IMR-90 (cell line): ENCODE data around the gene EHMT1. TPM values are rescaled to one million over a fixed set of nuclear protein-coding genes. Genes with fewer than 3 reads are reported as not detected.

Source experiments
- ATAC-seq: fragments of 200-7000 bp; cut with Tn5 transposase; 2 replicates; pipeline ENCODE4 v1.9.1; 2020; ENCODE audit warnings: low read depth, mild to moderate bottlenecking, moderate library complexity
- BruUV-seq: library from RNA; stranded (reverse); fragments of 400-500 nt; replicated peaks from 2 replicates; lab custom pipeline; 2021; lab: Mats Ljungman, UMichigan
- CTCF ChIA-PET: fragments of 300-600 bp; formaldehyde crosslinking; extraction: SDS; loops from one replicate; lab custom pipeline; 2021; ENCODE audit warnings: antibody characterized with exemption; lab: Yijun Ruan, JAX
- POLR2A ChIA-PET: fragments of 300-600 bp; sonication (Branson Sonifier 250); formaldehyde crosslinking; loops from one replicate; lab custom pipeline; 2022; ENCODE audit warnings: antibody characterized with exemption; ENCODE audit not compliant: unreplicated experiment; lab: Charles Lee
- DNase-seq: peaks from one replicate; pipeline ENCODE4 v3.0.0; 2013
- H2AFZ ChIP-seq: replicated peaks from 2 replicates; pipeline ENCODE3; 2013; ENCODE audit warnings: low read length, mild to moderate bottlenecking; ENCODE audit not compliant: poor library complexity
- H2AK5ac ChIP-seq: 2 replicates; pipeline ENCODE4 v1.6.1; 2013; ENCODE audit warnings: low read depth, low read length, inconsistent platforms
- H2AK9ac ChIP-seq: replicated peaks from 2 replicates; pipeline ENCODE3; 2013; ENCODE audit warnings: mild to moderate bottlenecking, low read depth, low read length, moderate library complexity; ENCODE audit not compliant: poor library complexity
- H2BK120ac ChIP-seq: 2 replicates; pipeline ENCODE4 v1.6.1; 2013; ENCODE audit warnings: low read depth, low read length, inconsistent platforms
- H2BK15ac ChIP-seq: 3 replicates; pipeline ENCODE4 v1.6.1; 2013; ENCODE audit warnings: low read depth, low read length, inconsistent platforms
- H2BK20ac ChIP-seq: 2 replicates; pipeline ENCODE4 v1.6.1; 2013; ENCODE audit warnings: low read depth, mild to moderate bottlenecking, inconsistent platforms, low read length, moderate library complexity
- H2BK5ac ChIP-seq: 2 replicates; pipeline ENCODE4 v1.6.1; 2013; ENCODE audit warnings: mild to moderate bottlenecking, low read depth, low read length, inconsistent platforms; ENCODE audit not compliant: poor library complexity, severe bottlenecking
- H3K14ac ChIP-seq: replicated peaks from 2 replicates; pipeline ENCODE4 v1.6.1; 2013; ENCODE audit warnings: low read depth, low read length, inconsistent platforms
- H3K18ac ChIP-seq: 2 replicates; pipeline ENCODE4 v1.6.1; 2013; ENCODE audit warnings: low read depth, low read length, control low read depth
- H3K23ac ChIP-seq: 2 replicates; pipeline ENCODE4 v1.6.1; 2013; ENCODE audit warnings: low read depth, low read length, inconsistent platforms
- H3K27ac ChIP-seq: 2 replicates; pipeline ENCODE4 v1.5.1; 2013; ENCODE audit warnings: mild to moderate bottlenecking, control low read depth, low read length; ENCODE audit not compliant: insufficient read depth
- H3K27me3 ChIP-seq: 2 replicates; pipeline ENCODE4 v1.6.1; 2013; ENCODE audit warnings: low read length; ENCODE audit not compliant: control insufficient read depth, insufficient read depth
- H3K36me3 ChIP-seq: 2 replicates; pipeline ENCODE4 v1.6.1; 2013; ENCODE audit warnings: low read length, mixed read lengths; ENCODE audit not compliant: control insufficient read depth, insufficient read depth
- H3K4ac ChIP-seq: 2 replicates; pipeline ENCODE4 v1.6.1; 2013; ENCODE audit warnings: low read depth, low read length, inconsistent platforms
- H3K4me1 ChIP-seq: 2 replicates; pipeline ENCODE4 v1.6.1; 2013; ENCODE audit warnings: low read length, mixed read lengths; ENCODE audit not compliant: control insufficient read depth, insufficient read depth
- H3K4me2 ChIP-seq: 2 replicates; pipeline ENCODE4 v1.6.1; 2013; ENCODE audit warnings: low read depth, mild to moderate bottlenecking, control low read depth, low read length, moderate library complexity
- H3K4me3 ChIP-seq: 2 replicates; pipeline ENCODE4 v1.5.1; 2013; ENCODE audit warnings: low read depth, mild to moderate bottlenecking, control low read depth, low read length, moderate library complexity; ENCODE audit not compliant: insufficient read depth
- H3K56ac ChIP-seq: 2 replicates; pipeline ENCODE4 v1.6.1; 2013; ENCODE audit warnings: low read length, inconsistent platforms; ENCODE audit not compliant: insufficient read depth; ENCODE audit errors: extremely low read depth
- H3K79me1 ChIP-seq, 2 experiments: 2 replicates each; pipeline ENCODE4 v1.6.1; 2013; ENCODE audit warnings: low read length in 2 of 2, inconsistent platforms in 1 of 2, low read depth in 1 of 2
- H3K9ac ChIP-seq: 2 replicates; pipeline ENCODE4 v1.6.1; 2013; ENCODE audit warnings: low read depth, low read length, control low read depth
- H3K9me1 ChIP-seq: 2 replicates; pipeline ENCODE4 v1.6.1; 2013; ENCODE audit warnings: low read length, inconsistent platforms; ENCODE audit not compliant: insufficient read depth
- H3K9me3 ChIP-seq: 2 replicates; pipeline ENCODE4 v1.6.1; 2013; ENCODE audit warnings: low read length; ENCODE audit not compliant: control insufficient read depth, insufficient read depth
- H4K20me1 ChIP-seq: 2 replicates; pipeline ENCODE4 v1.6.1; 2013; ENCODE audit warnings: low read length, inconsistent platforms; ENCODE audit not compliant: insufficient read depth
- H4K5ac ChIP-seq: 2 replicates; pipeline ENCODE4 v1.6.1; 2013; ENCODE audit warnings: mild to moderate bottlenecking, low read depth, low read length, control low read depth
- H4K8ac ChIP-seq, 2 experiments: 2 replicates each; pipeline ENCODE4 v1.6.1; 2013; ENCODE audit warnings: low read depth in 2 of 2, low read length in 2 of 2, control low read depth in 1 of 2, inconsistent platforms in 1 of 2
- H4K91ac ChIP-seq: 2 replicates; pipeline ENCODE4 v1.6.1; 2013; ENCODE audit warnings: low read depth, low read length, inconsistent platforms; ENCODE audit not compliant: insufficient read depth
- MAFK ChIP-seq: IDR thresholded peaks from 2 replicates; pipeline ENCODE4 v1.6.1; 2012; ENCODE audit warnings: low read depth, low read length, improper control_type of control experiment
- MAZ ChIP-seq: IDR thresholded peaks from 2 replicates; pipeline ENCODE4 v1.6.1; 2012; ENCODE audit warnings: low read depth, mild to moderate bottlenecking, low read length, improper control_type of control experiment, moderate library complexity, borderline replicate concordance
- WGBS, 2 experiments: methylation state at CpG; one replicate each; pipeline versions ENCODE4 v1.1.5 to v1.1.7; 2013; ENCODE audit warnings: missing lambda C conversion rate in 2 of 2; ENCODE audit not compliant: insufficient read length in 1 of 2; ENCODE audit errors: extremely low coverage in 2 of 2; 5-methylcytosine and 5-hydroxymethylcytosine counted together
- dilution Hi-C: fragments of 300-500 bp; cut with HindIII; formaldehyde crosslinking; loops from one replicate; pipeline ENCODE4 v1.14.3; 2018; ENCODE audit warnings: low sequenced_read_pairs; ENCODE audit not compliant: unreplicated experiment
- in situ Hi-C: fragments of 300-500 bp; cut with MboI; formaldehyde crosslinking; loops from 3 replicates; pipeline ENCODE4 v1.14.3; 2019; ENCODE audit warnings: low sequenced_read_pairs, inconsistent platforms, mixed read lengths
- intact Hi-C: fragments of 100-400 bp; cut with micrococcal nuclease; formaldehyde crosslinking; loops from 2 replicates; pipeline ENCODE4 v1.10.0; 2022
- polyA plus RNA-seq, 3 experiments: library from polyadenylated mRNA; depleted of rRNA; stranded (reverse); fragments of >200 nt; gene quantifications; 2 replicates each; pipeline ENCODE4 v1.2.3, GENCODE V29; 2012; ENCODE audit warnings: low replicate concordance in 1 of 3
- total RNA-seq: library from RNA; depleted of rRNA; stranded (reverse); fragments of >200 nt; gene quantifications from 2 replicates; pipeline ENCODE4 v1.2.3, GENCODE V29; 2012

Gene EHMT1
- total and polyA plus RNA-seq, 2 of the 4 experiments (the other 2 are of a cell fraction): 32.8 to 35.1 TPM

- Histone ChIP-seq H3K4me3 (no peak overlapping the region), H3K27ac (no peak overlapping the region), H3K23ac (no peak overlapping the region), H4K20me1 (peaks cover 75% of the 10 kb centered on the region), H3K18ac (no peak overlapping the region), H2BK20ac (no peak overlapping the region), H3K14ac (no peak overlapping the region), H3K9ac (no peak overlapping the region), H2BK5ac (no peak overlapping the region), H2BK15ac (no peak overlapping the region), H2BK120ac (no peak overlapping the region), H2AK5ac (no peak overlapping the region), H2AK9ac (no peak overlapping the region), H3K36me3 (peaks cover 2% of the 10 kb centered on the region; the same call in 1 of the 2 replicates), H4K8ac (no peak overlapping the region), H3K27me3 (no peaks in the 10 kb centered on the region), H3K4me1 (peaks cover 16% of the 10 kb centered on the region), H3K9me1 (peaks cover 21% of the 10 kb centered on the region; the same call in 1 of the 2 replicates), H4K91ac (no peak overlapping the region), H3K56ac (no peak overlapping the region), H3K79me1 (peaks cover 36 to 85% of the 10 kb centered on the region in 2 experiments), H3K4me2 (no peak overlapping the region), H3K4ac (no peak overlapping the region), H2AFZ (no peak overlapping the region), H3K9me3 (no peaks in the 10 kb centered on the region), H4K5ac (no peak overlapping the region)
- DNase-seq (no peak), ATAC-seq (no peak)
- no CpG with 5 or more reads among the region's 6 CpGs for WGBS, 2 experiments
- CTCF ChIA-PET: no interaction called here
- intact Hi-C loops: no loop called here
- BruUV-seq: no TSS peak
- in situ Hi-C loops: no loop called here
- dilution Hi-C loops: no loop called here
- TF ChIP-seq MAZ: no peak
- TF ChIP-seq MAFK: no peak
- POLR2A ChIA-PET: no interaction called here
These were observed 64.6 kb downstream of the EHMT1 start for GRCh38 chr9:137683262-137683864.
